C4-2B (cell line): ENCODE results near the gene DTD1.
A peak's percentile ranks its signal among the peaks of the same experiment; 100 is the strongest.

Experiments used
- H3K27ac ChIP-seq: fragments of 450-650 bp; 2 replicates; pipeline ENCODE4 v1.5.1; 2017
- ZFX ChIP-seq: fragments of 450-650 bp; IDR thresholded peaks from 2 replicates; pipeline ENCODE4 v1.6.1; 2017
- TF ChIP-seq, protein P1 (sequence below): fragments of 450-650 bp; conservative IDR thresholded peaks from 2 replicates; pipeline ENCODE4 v1.5.1; 2017; ENCODE audit warnings: mild to moderate bottlenecking

DTD1 gene, protein sequence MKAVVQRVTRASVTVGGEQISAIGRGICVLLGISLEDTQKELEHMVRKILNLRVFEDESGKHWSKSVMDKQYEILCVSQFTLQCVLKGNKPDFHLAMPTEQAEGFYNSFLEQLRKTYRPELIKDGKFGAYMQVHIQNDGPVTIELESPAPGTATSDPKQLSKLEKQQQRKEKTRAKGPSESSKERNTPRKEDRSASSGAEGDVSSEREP

GRCh38 chr20:18587665-18588573 lies at the start of gene DTD1:
Gene DTD1, plus strand, starts transcription at chr20:18588054. Its CDS starts 19 bp downstream, at chr20:18588073.
- TF ChIP-seq, protein P1, sequence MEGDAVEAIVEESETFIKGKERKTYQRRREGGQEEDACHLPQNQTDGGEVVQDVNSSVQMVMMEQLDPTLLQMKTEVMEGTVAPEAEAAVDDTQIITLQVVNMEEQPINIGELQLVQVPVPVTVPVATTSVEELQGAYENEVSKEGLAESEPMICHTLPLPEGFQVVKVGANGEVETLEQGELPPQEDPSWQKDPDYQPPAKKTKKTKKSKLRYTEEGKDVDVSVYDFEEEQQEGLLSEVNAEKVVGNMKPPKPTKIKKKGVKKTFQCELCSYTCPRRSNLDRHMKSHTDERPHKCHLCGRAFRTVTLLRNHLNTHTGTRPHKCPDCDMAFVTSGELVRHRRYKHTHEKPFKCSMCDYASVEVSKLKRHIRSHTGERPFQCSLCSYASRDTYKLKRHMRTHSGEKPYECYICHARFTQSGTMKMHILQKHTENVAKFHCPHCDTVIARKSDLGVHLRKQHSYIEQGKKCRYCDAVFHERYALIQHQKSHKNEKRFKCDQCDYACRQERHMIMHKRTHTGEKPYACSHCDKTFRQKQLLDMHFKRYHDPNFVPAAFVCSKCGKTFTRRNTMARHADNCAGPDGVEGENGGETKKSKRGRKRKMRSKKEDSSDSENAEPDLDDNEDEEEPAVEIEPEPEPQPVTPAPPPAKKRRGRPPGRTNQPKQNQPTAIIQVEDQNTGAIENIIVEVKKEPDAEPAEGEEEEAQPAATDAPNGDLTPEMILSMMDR, result peak; percentile 85
- TF ChIP-seq ZFX, result peak; percentile 39
- H3K27ac ChIP-seq, result peak within 1 kb of the TSS; percentile 70

DNA sequence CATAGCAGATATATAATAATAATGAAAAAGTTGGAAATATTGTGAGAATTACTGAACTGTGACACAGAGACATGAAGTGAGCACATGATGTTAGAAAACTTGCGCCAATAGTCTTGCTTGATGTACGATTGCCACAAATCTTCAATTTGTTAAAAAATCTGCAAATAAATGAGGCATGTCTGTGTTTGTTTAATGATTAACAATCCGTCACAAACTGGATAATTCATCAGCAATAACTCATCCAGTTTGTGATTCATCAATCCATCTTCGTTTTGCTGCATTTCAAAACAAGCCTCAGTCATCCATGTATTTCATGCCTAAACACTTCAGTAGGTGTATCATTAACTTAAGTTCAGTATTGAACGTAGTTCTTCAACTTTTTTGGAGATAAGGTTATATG lies 46.1 kb upstream of the DTD1 start:
- H3K27ac ChIP-seq, result no peak overlapping the region
- TF ChIP-seq, protein P1, result no peak
- TF ChIP-seq ZFX, result no peak

DNA sequence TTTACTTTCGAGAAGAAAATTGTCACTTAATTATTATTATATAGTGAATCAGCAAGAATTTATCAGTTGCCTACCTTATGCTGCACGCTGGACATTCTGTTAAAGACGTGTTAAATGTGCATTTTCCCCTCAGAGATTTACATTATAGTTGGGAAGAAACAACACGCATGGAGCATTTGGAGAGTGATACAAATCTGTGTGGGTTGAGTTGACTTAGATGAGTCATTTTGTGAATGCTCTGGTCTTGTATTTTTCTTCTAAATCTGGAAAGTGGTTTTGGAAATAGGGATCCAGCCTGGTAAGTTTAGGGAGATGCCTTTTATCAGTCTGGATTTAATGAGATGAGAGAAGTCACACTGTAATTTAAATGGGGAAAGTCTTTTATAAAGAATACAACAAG lies 44.6 kb upstream of the DTD1 start:
- H3K27ac ChIP-seq, result peak overlapping the region; percentile 80

DNA sequence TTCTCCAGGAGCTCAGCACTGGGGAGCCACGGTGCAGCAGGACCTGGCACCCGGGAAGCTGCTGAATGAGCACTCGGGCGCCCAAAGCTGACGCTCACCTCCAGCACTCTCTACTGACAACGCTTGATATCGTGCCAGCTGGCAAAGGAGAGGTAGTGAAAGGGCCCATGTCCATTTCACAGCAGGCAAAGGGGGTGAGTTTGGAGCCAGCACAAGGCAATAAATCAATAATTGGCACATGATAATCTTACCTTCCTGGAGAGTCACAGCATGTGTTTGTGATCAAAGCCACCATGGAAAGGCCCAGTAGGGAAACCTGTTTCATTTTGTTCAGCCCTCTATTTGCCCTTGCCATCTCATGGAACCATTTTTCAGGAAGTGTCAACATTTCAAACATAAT lies 43.9 kb upstream of the DTD1 start:
- peak overlapping the region; percentile 80 for H3K27ac ChIP-seq
- TF ChIP-seq, protein P1, result no peak
- TF ChIP-seq ZFX, result no peak

More for the DNA sequence above, 44.6 kb upstream of the DTD1 start:
- TF ChIP-seq, protein P1, result no peak
- no peak for TF ChIP-seq ZFX

DNA sequence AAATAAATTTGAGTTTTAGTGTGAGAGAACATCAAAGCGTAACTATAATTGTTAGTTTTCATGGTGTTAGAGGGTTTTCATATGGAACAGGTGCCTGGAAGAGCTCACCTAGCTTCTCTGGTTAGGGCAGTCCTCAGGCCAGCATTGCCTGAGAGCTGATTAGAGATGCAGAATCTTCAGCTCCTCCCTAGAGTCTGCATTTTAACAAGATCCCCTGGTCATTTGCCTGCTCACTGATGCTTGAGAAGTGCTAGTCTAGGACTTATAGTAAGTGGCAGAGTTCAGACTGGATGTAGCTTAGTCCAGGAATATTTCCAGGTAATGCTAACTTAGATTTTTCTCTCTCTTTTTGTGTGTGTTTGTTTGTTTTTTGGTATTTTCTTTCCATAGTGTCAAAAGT lies 42.3 kb upstream of the DTD1 start:
- TF ChIP-seq, protein P1, result no peak
- no peak for TF ChIP-seq ZFX
- H3K27ac ChIP-seq, result no peak overlapping the region

GRCh38 chr20:18548465-18548864 lies 39.4 kb upstream of the DTD1 start:
- TF ChIP-seq ZFX, result no peak
- TF ChIP-seq, protein P1, result no peak
- no peak overlapping the region for H3K27ac ChIP-seq

DNA sequence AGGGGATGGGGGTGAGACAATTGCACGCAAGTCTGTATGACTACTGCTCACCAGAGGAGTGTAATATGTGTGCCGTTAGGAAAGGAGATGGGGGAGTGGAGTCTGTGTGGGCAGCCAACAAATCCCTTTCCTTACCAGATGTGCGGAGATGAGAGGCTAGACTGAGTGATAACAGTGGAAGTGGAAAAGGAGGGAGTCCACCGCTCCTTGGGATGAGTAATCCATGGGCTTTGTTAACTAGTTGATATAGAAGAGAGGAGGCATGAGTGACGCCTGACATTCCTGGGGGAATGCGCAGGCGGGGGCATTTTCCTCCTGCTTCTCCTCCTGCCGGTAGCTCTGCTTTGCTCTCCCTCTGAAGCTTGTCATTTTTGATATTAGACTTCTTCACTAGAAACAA lies 34.1 kb upstream of the DTD1 start:
- H3K27ac ChIP-seq, result no peak overlapping the region
- TF ChIP-seq, protein P1, result no peak
- TF ChIP-seq ZFX, result no peak
